ENCODE results near the gene PIK3C2G.
"Not testable (repeated sequence)": the region's sequence is repeated elsewhere in the genome, so short reads cannot be mapped to it uniquely, and the experiment has no call there.

Gene PIK3C2G

GRCh38 chr12:18482601-18483120, 221.3 kb downstream of the PIK3C2G start:
- no peaks in the 10 kb centered on the region for H3K36me3 ChIP-seq (ENCODE audit: insufficient read depth, low read length)

GRCh38 chr12:18483698-18484325, 222.5 kb downstream of the PIK3C2G start:
- H3K4me1 ChIP-seq (ENCODE audit: insufficient read depth, low read length), result peaks cover 10% of the 10 kb centered on the region

More at GRCh38 chr12:18482601-18483120, 221.3 kb downstream of the PIK3C2G start:
- Histone ChIP-seq H3K4me1 (ENCODE audit: insufficient read depth, low read length) (peaks cover 10% of the 10 kb centered on the region), H2AFZ (ENCODE audit: low read depth, low read length) (no peak overlapping the region), H3K27me3 (ENCODE audit: insufficient read depth, low read length) (no peaks in the 10 kb centered on the region), H3K4me3 (ENCODE audit: low read length) (no peak overlapping the region), H3K9me3 (ENCODE audit: low read length) (no peaks in the 10 kb centered on the region)

GRCh38 chr12:18486036-18486435, 224.7 kb downstream of the PIK3C2G start:
- no peaks in the 10 kb centered on the region for H3K27me3 ChIP-seq (ENCODE audit: insufficient read depth, low read length)
- H3K4me1 ChIP-seq (ENCODE audit: insufficient read depth, low read length), result peaks cover 10% of the 10 kb centered on the region
- no peaks in the 10 kb centered on the region for H3K36me3 ChIP-seq (ENCODE audit: insufficient read depth, low read length)
- no peak overlapping the region for H3K4me3 ChIP-seq (ENCODE audit: low read length)
- no peaks in the 10 kb centered on the region for H3K9me3 ChIP-seq (ENCODE audit: low read length)
- peak overlapping the region; percentile 61 for H2AFZ ChIP-seq (ENCODE audit: low read depth, low read length)

More at GRCh38 chr12:18483698-18484325, 222.5 kb downstream of the PIK3C2G start:
- H2AFZ ChIP-seq (ENCODE audit: low read depth, low read length), result no peak overlapping the region
- no peak overlapping the region for H3K4me3 ChIP-seq (ENCODE audit: low read length)
- no peaks in the 10 kb centered on the region for H3K36me3 ChIP-seq (ENCODE audit: insufficient read depth, low read length)
- no peaks in the 10 kb centered on the region for H3K27me3 ChIP-seq (ENCODE audit: insufficient read depth, low read length)
- H3K9me3 ChIP-seq (ENCODE audit: low read length), result no peaks in the 10 kb centered on the region

GRCh38 chr12:18487509-18487908, 226.2 kb downstream of the PIK3C2G start:
- Histone ChIP-seq H3K4me3 (ENCODE audit: low read length) (no peak overlapping the region), H3K4me1 (ENCODE audit: insufficient read depth, low read length) (peaks cover 10% of the 10 kb centered on the region), H3K27me3 (ENCODE audit: insufficient read depth, low read length) (no peaks in the 10 kb centered on the region), H2AFZ (ENCODE audit: low read depth, low read length) (no peak overlapping the region), H3K36me3 (ENCODE audit: insufficient read depth, low read length) (no peaks in the 10 kb centered on the region), H3K9me3 (ENCODE audit: low read length) (no peaks in the 10 kb centered on the region)

- H3K27me3 ChIP-seq (ENCODE audit: insufficient read depth, low read length), result no peaks in the 10 kb centered on the region
- no peak overlapping the region for H3K4me3 ChIP-seq (ENCODE audit: low read length)
- no peaks in the 10 kb centered on the region for H3K36me3 ChIP-seq (ENCODE audit: insufficient read depth, low read length)
- H3K9me3 ChIP-seq (ENCODE audit: low read length), result no peaks in the 10 kb centered on the region
- no peaks in the 10 kb centered on the region for H3K4me1 ChIP-seq (ENCODE audit: insufficient read depth, low read length)
- no peak overlapping the region for H2AFZ ChIP-seq (ENCODE audit: low read depth, low read length)
Measured at GRCh38 chr12:18492372-18493025, 231.2 kb downstream of the PIK3C2G start.

GRCh38 chr12:18496156-18496555, 234.8 kb downstream of the PIK3C2G start:
- Histone ChIP-seq H3K9me3 (ENCODE audit: low read length) (no peaks in the 10 kb centered on the region), H3K4me1 (ENCODE audit: insufficient read depth, low read length) (no peaks in the 10 kb centered on the region), H2AFZ (ENCODE audit: low read depth, low read length) (no peak overlapping the region), H3K27me3 (ENCODE audit: insufficient read depth, low read length) (no peaks in the 10 kb centered on the region), H3K36me3 (ENCODE audit: insufficient read depth, low read length) (no peaks in the 10 kb centered on the region), H3K4me3 (ENCODE audit: low read length) (no peak overlapping the region)

- H2AFZ ChIP-seq (ENCODE audit: low read depth, low read length); H3K27me3 ChIP-seq (ENCODE audit: insufficient read depth, low read length); H3K4me1 ChIP-seq (ENCODE audit: insufficient read depth, low read length); H3K36me3 ChIP-seq (ENCODE audit: insufficient read depth, low read length); H3K9me3 ChIP-seq (ENCODE audit: low read length); H3K4me3 ChIP-seq (ENCODE audit: low read length): not testable (repeated sequence)
Measured at GRCh38 chr12:18500160-18500574, 238.8 kb downstream of the PIK3C2G start.

- H3K27me3 ChIP-seq (ENCODE audit: insufficient read depth, low read length); H3K36me3 ChIP-seq (ENCODE audit: insufficient read depth, low read length); H3K9me3 ChIP-seq (ENCODE audit: low read length); H2AFZ ChIP-seq (ENCODE audit: low read depth, low read length); H3K4me3 ChIP-seq (ENCODE audit: low read length); H3K4me1 ChIP-seq (ENCODE audit: insufficient read depth, low read length): not testable (repeated sequence)
Measured at GRCh38 chr12:18500736-18501135, 239.4 kb downstream of the PIK3C2G start.

GRCh38 chr12:18502422-18502968, 241.2 kb downstream of the PIK3C2G start:
- Histone ChIP-seq H3K36me3 (ENCODE audit: insufficient read depth, low read length) (no peaks in the 10 kb centered on the region), H3K4me1 (ENCODE audit: insufficient read depth, low read length) (no peaks in the 10 kb centered on the region), H3K27me3 (ENCODE audit: insufficient read depth, low read length) (no peaks in the 10 kb centered on the region), H2AFZ (ENCODE audit: low read depth, low read length) (no peak overlapping the region), H3K9me3 (ENCODE audit: low read length) (no peaks in the 10 kb centered on the region), H3K4me3 (ENCODE audit: low read length) (no peak overlapping the region)

- H3K36me3 ChIP-seq (ENCODE audit: insufficient read depth, low read length), result no peaks in the 10 kb centered on the region
- H2AFZ ChIP-seq (ENCODE audit: low read depth, low read length), result no peak overlapping the region
- no peaks in the 10 kb centered on the region for H3K27me3 ChIP-seq (ENCODE audit: insufficient read depth, low read length)
- H3K4me3 ChIP-seq (ENCODE audit: low read length), result no peak overlapping the region
- no peaks in the 10 kb centered on the region for H3K4me1 ChIP-seq (ENCODE audit: insufficient read depth, low read length)
- peaks cover 6% of the 10 kb centered on the region for H3K9me3 ChIP-seq (ENCODE audit: low read length)
Measured at GRCh38 chr12:18521461-18521860, 260.1 kb downstream of the PIK3C2G start.

GRCh38 chr12:18522806-18523205, 261.5 kb downstream of the PIK3C2G start:
- Histone ChIP-seq H3K27me3 (ENCODE audit: insufficient read depth, low read length) (no peaks in the 10 kb centered on the region), H3K36me3 (ENCODE audit: insufficient read depth, low read length) (no peaks in the 10 kb centered on the region), H2AFZ (ENCODE audit: low read depth, low read length) (no peak overlapping the region), H3K4me3 (ENCODE audit: low read length) (no peak overlapping the region), H3K9me3 (ENCODE audit: low read length) (peaks cover 6% of the 10 kb centered on the region), H3K4me1 (ENCODE audit: insufficient read depth, low read length) (no peaks in the 10 kb centered on the region)

- H3K36me3 ChIP-seq (ENCODE audit: insufficient read depth, low read length); H3K27me3 ChIP-seq (ENCODE audit: insufficient read depth, low read length); H3K9me3 ChIP-seq (ENCODE audit: low read length); H3K4me1 ChIP-seq (ENCODE audit: insufficient read depth, low read length); H3K4me3 ChIP-seq (ENCODE audit: low read length); H2AFZ ChIP-seq (ENCODE audit: low read depth, low read length): not testable (repeated sequence)
Measured at GRCh38 chr12:18542497-18542896, 281.2 kb downstream of the PIK3C2G start.

- Histone ChIP-seq H3K36me3 (ENCODE audit: insufficient read depth, low read length) (no peaks in the 10 kb centered on the region), H3K27me3 (ENCODE audit: insufficient read depth, low read length) (no peaks in the 10 kb centered on the region), H3K9me3 (ENCODE audit: low read length) (no peaks in the 10 kb centered on the region), H3K4me3 (ENCODE audit: low read length) (no peak overlapping the region), H3K4me1 (ENCODE audit: insufficient read depth, low read length) (no peaks in the 10 kb centered on the region), H2AFZ (ENCODE audit: low read depth, low read length) (no peak overlapping the region)
Measured at GRCh38 chr12:18546399-18546798, 285.1 kb downstream of the PIK3C2G start.
